ENCODE results near the gene TMEM35B.
"Not testable (repeated sequence)": the region's sequence is repeated elsewhere in the genome, so short reads cannot be mapped to it uniquely, and the experiment has no call there.

GRCh38 chr1:34947641-34948314 lies 37.4 kb downstream of the TMEM35B start:
- TF ChIP-seq CTCF (conservative IDR thresholded peaks at IDR 0.05 in 1 of 2, IDR thresholded peaks at IDR 0.05 in 1 of 2; ENCODE audit: low read depth in 1 of 2, low read length in 2 of 2); EZH2 (IDR thresholded peaks at IDR 0.05; ENCODE audit: low read length, missing control alignments): not testable (repeated sequence)
